DMS153 (cell line): Measurements from ENCODE around the gene SBNO2.
A peak's percentile ranks its signal among the peaks of the same experiment; 100 is the strongest.

Experiments used
- DNase-seq: peaks from one replicate; lab custom pipeline; 2025; lab: John Stamatoyannopoulos, UW

SBNO2 gene

GRCh38 chr19:1169411-1169791 lies 4.7 kb downstream of the SBNO2 start:
- DNase-seq: no peak

DNA sequence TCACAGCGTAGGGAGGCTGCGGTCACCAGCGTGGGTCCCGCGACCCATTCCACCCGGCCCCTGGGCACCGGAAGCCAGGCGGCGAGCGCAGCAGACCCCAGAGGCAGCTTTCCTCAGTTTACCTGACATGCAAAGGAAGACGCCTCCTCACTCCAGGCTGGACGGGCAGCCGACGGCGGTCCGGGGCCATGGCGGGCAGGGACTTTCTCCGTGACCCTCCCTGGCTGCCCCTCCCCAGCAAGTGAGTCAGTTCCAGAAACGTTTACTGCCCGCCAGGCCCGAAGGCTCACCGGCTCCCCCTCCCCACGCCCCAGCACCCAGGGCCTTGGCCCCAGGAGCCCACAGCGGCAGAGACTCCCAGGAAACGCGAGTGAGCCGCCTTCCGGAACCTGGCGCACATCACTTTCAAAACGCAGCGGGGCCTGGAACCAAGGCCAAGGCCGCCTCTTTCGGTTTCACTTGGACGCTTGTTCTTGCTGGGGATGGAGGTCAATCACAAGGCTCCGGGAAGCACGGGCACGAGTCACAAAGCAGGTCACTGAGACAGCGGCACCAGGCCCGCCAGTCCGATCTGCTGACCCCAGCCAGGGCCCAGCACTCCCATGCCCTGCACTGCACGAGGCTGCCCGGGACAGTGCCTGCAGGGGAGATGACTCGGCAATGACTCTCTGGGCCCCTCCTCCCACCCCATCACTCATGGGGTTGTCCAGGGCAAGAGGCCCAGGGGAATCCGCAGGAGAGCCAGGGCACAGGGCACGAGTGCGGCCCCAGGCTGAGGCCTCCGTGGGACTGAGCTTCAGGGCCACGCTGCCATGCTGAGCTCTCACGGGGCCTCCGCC lies 5.3 kb downstream of the SBNO2 start:
- no peak for DNase-seq

DNA sequence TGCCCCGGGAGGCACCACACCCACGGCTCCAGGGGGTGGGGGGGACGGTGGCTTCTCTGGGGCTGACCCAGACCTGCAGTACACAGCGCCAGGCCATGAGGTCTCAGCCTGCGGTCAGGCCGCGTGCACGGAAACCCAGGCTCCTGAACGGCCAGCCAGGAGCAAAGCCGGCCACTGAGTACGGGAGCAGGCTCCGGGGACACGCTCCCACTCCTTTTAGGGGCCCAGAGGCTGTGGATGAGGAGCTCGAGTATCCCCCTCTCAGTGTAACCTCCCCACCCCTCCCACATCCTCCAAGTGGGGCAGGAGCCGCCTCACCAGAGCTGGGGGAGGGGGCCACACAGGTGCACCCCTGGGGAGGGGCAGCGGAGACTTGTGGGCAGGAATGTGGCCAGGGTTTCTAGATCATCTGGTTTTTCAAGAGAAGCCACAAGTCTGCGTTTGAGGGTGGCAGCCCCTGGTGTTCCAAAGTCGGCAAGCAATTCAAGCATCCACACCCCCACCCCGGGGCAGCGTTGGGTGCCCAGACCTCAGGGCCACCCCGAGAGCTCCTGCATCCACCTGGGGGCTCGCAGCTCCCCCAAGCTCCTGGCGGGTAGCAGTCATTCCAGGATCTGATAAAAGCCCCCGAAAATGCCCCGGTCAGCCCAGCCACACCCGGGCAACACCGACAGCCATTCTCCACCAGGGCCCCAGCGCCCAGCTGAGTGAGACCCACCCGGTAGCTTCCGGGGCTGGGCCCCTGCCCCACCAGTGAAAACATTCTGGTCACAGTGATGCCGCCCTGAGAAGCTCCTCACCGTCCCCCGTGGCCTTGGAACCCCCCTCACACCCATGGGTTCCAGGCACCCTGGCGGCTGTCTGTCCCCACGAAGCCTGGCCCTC lies 6.1 kb downstream of the SBNO2 start:
- no peak for DNase-seq

DNA sequence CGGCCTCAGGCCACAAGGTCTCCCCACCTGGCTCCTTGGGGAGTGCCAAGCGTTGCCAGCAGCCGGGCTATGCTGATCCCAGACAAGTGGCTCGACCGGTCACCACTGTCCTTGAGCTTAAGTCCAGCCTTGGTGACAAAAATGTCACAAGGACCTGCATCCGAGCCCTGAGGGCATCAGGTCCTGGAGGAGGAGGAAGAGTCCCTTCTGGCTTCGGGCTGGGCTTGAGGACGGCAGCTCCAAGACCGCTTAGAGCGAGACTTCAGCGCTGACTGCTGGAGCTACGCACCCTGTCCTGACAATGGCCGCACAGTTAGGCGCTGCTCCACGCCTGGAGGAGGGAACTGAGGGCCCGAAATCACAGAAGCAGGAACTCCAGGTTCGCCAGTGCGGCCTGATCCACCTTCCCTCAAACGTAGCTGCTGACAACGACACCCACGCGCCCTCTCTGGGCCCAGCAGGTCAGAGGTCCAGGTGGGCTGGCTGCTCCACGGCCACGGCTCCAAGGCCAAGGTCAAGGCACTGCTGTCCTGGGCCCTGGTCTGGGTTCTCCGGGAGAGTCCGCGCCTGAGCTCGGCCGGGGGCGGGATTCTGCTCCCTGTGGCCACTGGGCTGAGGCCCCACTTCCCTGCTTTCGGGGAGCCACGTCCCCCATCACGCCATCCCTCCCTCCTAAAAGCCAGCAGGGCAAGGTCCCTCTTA lies 7.0 kb downstream of the SBNO2 start:
- no peak for DNase-seq

- DNase-seq: no peak
These were observed 9.2 kb downstream of the SBNO2 start for GRCh38 chr19:1164684-1165531.

DNA sequence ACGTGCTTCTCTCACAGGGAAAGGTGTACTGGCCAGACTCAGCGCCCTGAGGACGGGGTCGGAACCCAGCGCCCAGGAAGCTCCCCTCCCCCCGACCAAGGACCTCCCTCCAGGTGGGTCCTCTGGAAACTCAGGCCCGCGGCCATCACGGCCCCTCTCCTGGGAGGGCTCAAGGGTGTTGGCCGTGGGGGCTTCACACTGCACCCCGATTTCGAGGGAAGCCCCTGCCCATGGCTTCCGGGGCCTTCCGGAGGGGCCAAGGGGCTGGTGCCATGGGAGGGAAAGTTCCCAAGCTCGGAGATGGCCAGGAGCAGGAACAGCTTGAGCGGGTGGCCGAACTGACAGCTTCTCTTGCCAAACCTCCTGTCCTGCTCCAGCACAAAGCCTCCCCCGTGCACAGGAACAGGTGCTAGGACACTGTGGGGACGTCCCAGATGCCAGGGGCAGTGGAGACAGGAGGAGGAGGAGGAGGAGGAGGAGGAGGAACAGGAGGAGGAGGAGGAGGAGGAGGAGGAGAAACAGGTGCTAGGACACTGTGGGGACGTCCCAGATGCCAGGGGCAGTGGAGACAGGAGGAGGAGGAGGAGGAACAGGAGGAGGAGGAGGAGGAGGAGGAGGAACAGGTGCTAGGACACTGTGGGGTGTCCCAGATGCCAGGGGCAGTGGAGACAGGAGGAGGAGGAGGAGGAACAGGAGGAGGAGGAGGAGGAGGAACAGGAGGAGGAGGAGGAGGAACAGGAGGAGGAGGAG lies 10.0 kb downstream of the SBNO2 start:
- DNase-seq: no peak

GRCh38 chr19:1163283-1163933 lies 10.7 kb downstream of the SBNO2 start:
- no peak for DNase-seq

GRCh38 chr19:1162404-1163282 lies 11.4 kb downstream of the SBNO2 start:
- DNase-seq: no peak

DNA sequence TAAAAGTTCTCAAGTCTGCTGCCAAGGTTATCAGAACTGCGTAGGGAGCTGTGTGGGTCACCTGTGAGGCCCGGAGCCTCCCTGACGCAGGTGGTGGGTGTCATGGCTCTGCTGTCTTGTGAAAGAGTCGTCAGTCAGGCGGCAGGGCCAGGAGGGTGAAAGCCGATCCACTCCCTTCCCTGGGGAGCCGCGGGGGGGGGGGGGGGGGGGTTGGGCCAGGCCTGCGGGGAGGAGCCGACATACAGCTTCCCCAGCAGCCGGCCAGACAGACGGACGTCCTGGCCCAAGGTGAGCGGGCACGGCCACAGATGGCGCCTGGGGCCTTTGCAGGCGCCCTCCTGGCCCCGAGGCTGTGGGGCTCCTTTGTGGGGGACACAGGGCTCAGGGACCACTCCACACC lies 12.4 kb downstream of the SBNO2 start:
- peak; percentile 0 for DNase-seq

DNA sequence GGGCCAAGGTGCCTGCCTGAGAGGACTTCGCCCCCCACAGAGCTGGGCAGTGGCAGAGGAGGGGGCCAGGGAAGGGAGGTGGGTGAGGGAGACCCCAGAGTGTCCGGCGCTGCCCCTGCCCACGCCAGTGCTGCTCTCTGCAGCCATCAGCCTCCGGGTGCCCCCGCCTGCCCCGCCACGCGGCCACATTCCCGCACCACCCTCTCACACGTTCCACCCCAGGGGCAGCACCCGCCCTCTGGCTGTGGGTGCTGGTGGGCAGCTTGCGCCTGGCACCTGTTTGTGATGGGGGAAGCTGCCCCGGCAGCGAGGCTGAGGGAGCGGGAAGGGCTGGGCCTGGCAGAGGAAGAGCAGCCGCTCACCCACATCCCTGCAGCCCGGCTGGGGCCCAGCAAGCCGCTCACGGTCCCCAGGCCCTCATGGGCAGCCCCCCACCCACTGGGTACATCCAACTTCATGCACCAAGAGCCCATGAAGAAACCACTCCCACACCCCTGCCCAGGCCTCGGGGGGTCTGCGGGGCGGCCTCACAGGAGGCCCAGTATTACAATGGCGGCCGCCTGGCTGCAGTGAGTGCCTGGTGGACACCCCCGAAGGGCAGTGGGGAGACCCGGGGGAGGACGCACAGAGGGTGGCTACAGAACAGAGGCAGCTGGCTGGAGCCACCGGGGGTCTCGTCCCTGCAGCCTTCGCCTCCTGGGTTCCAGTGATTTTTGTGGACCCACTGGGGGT lies 14.0 kb downstream of the SBNO2 start:
- DNase-seq: no peak

- no peak for DNase-seq
These were observed 15.1 kb downstream of the SBNO2 start for GRCh38 chr19:1158885-1159448.

DNA sequence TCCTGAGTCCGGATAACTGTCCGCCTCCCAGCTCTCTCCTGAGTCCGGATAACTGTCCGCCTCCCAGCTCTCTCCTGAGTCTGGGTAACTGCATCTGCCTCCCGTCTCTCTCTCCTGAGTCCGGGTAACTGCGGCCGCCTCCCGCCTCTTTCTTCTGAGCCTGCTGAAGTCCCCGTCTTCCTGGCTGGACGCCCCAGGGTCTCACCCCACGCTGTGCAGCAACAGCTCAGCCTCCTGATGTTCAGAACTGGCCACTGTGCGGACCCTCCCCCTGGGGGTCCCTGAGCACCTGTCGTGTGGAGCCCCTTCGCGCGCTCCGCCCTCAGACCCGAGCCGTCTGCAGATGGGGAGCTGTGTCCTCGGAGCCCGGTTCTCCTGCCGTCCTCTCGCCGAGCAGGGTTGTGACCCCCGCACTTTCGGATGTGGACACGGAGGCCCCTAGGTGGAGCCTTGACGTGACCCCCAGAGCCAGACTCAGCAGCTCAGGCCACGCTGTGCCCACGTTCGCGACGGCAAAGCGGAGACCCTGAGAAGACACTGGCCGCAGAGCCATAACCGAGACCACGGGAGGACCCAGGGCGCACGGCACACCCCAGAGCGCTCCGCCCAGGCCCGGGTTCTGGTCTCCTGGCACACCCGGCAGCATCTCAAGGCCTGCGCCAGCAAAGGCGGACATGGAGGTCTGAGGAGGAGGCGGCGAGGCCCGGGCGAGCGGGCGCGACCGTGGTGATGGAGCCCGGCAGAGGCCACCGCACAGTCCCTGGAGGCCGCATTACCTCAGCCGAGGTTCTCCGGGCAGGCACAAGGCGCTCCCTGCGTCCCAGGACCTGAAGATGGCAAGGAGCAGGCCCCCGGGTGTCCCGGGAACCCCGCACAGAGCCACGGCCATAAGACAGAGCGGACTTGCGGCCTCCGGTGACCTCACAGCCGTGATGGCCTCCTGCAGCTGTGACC lies 15.9 kb downstream of the SBNO2 start:
- no peak for DNase-seq

GRCh38 chr19:1156830-1157615 lies 17.0 kb downstream of the SBNO2 start:
- no peak for DNase-seq

- DNase-seq: no peak
These were observed 17.7 kb downstream of the SBNO2 start for GRCh38 chr19:1156305-1156801.

DNA sequence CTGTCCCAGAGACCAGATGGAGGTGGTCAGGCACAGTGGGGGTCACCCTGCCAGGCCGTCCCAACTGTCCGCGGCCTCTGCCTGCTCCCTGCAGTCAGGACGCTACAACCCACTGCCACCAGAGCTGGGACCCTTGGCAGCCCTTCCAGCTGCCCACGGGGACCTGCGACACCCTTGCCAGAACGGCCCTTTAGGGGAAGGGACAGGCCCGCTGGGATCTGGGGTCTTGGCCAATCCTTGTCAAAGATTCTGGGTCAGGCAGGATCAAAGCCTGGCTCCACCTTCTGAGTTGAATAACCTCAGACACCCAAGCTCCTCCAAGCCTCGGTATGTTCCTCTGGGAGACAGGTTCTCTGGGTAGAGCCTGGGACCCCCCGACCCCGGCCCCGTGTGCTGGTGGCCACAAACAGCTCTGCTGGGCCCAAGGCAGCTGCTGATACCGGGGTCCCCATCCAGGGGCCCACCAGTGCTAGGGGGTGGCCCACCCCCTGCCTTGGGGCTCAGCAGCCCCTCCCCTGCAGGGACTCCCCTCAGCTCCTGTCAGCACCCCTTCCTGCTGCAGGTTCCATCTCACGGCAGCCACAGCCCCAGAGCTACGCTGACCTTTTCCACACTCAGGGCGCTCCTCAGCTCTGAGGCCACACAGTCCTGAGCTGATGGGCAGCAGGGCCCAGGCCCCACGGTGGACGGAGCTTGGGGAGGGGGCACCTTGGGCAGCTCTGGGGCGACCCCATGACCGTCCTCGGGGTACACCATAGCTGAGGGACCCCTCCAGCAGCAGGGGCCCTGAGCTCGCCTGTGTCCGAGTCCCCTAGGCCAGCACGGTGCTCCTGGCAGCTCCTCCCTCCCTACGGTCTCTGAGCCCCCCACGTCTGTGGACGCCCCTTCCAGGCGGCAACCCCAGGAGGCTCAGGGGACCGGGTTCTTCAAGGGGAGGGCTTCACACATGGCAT lies 18.4 kb downstream of the SBNO2 start:
- DNase-seq: no peak
